Pons (tissue), 1 donor: ENCODE results near the gene TNFSF10.
"Not testable (repeated sequence)": the region's sequence is repeated elsewhere in the genome, so short reads cannot be mapped to it uniquely, and the experiment has no call there.

Experiments used
- DNase-seq: peaks from one replicate; pipeline ENCODE4 v3.0.0-alpha.2; 2016; ENCODE audit warnings: low spot score

The TNFSF10 gene

GRCh38 chr3:172543884-172544283 is 20.7 kb upstream of the TNFSF10 start:
- no peak for DNase-seq

- DNase-seq, result no peak
Measured at GRCh38 chr3:172543419-172543818, 20.2 kb upstream of the TNFSF10 start.

- DNase-seq, result no peak
Measured at GRCh38 chr3:172542999-172543398, 19.8 kb upstream of the TNFSF10 start.

GRCh38 chr3:172541945-172542488 is 18.8 kb upstream of the TNFSF10 start:
- no peak for DNase-seq

- DNase-seq, result no peak
Measured at GRCh38 chr3:172540049-172540448, 16.8 kb upstream of the TNFSF10 start.

GRCh38 chr3:172539273-172539672 is 16.0 kb upstream of the TNFSF10 start:
- no peak for DNase-seq

GRCh38 chr3:172538368-172539151 is 15.3 kb upstream of the TNFSF10 start:
- DNase-seq, result no peak

GRCh38 chr3:172537507-172538158 is 14.4 kb upstream of the TNFSF10 start:
- DNase-seq, result no peak

GRCh38 chr3:172536993-172537419 is 13.8 kb upstream of the TNFSF10 start:
- DNase-seq, result no peak

- DNase-seq, result no peak
Measured at GRCh38 chr3:172536505-172536904, 13.3 kb upstream of the TNFSF10 start.

- no peak for DNase-seq
Measured at GRCh38 chr3:172530566-172530965, 7.3 kb upstream of the TNFSF10 start.

GRCh38 chr3:172530101-172530561 is 6.9 kb upstream of the TNFSF10 start:
- no peak for DNase-seq

- DNase-seq, result no peak
Measured at GRCh38 chr3:172528677-172529076, 5.4 kb upstream of the TNFSF10 start.

GRCh38 chr3:172527306-172527705 is 4.1 kb upstream of the TNFSF10 start:
- DNase-seq, result no peak

GRCh38 chr3:172525116-172525613 is 1.9 kb upstream of the TNFSF10 start:
- DNase-seq, result no peak

GRCh38 chr3:172524611-172525010 is 1.4 kb upstream of the TNFSF10 start:
- no peak for DNase-seq

- DNase-seq, result not testable (repeated sequence)
Measured at GRCh38 chr3:172521837-172522726, 1.1 kb downstream of the TNFSF10 start.

GRCh38 chr3:172520301-172520831 is 2.9 kb downstream of the TNFSF10 start:
- no peak for DNase-seq

GRCh38 chr3:172519740-172520139 is 3.5 kb downstream of the TNFSF10 start:
- DNase-seq, result no peak

- no peak for DNase-seq
Measured at GRCh38 chr3:172518929-172519640, 4.1 kb downstream of the TNFSF10 start.
